ENCODE data around the gene B3GNT8.

The B3GNT8 gene

DNA sequence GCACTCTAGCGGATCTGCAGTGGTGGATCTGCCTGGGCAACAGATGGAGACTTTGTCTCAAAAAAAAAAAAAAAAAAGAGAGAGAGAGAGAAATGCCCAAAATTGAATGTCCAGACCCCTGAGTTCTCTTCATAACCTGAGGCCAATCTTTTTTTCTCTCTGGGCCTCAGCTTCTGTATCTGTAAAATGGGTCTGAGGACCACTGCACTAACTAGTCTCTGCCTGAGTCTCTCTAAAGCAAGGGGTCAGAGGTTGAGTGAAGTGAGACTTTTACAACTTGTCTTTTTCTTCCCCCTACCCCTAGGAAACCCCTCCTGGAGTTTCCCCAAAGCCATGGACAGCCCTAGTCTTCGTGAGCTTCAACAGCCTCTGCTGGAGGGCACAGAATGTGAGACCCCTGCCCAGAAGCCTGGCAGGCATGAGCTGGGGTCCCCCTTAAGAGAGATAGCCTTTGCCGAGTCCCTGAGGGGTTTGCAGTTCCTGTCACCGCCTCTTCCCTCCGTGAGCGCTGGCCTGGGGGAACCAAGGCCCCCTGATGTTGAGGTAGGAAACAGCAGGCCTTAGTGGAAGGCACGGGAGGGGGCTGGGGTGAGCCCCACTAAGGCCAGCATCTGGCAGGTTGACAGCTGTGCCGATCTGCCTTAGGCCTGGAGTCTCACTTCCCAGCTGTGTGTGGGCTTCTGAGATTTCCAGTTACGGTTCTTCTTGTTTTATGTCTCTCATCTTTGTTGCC, 49.0 kb downstream of the B3GNT8 start:
- no peak for FAIRE-seq
- no peak for DNase-seq (ENCODE audit: insufficient read length, low spot score)
- TF ChIP-seq, protein P1, sequence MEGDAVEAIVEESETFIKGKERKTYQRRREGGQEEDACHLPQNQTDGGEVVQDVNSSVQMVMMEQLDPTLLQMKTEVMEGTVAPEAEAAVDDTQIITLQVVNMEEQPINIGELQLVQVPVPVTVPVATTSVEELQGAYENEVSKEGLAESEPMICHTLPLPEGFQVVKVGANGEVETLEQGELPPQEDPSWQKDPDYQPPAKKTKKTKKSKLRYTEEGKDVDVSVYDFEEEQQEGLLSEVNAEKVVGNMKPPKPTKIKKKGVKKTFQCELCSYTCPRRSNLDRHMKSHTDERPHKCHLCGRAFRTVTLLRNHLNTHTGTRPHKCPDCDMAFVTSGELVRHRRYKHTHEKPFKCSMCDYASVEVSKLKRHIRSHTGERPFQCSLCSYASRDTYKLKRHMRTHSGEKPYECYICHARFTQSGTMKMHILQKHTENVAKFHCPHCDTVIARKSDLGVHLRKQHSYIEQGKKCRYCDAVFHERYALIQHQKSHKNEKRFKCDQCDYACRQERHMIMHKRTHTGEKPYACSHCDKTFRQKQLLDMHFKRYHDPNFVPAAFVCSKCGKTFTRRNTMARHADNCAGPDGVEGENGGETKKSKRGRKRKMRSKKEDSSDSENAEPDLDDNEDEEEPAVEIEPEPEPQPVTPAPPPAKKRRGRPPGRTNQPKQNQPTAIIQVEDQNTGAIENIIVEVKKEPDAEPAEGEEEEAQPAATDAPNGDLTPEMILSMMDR (IDR thresholded peaks at IDR 0.05; ENCODE audit: insufficient read depth, missing control alignments): no peak

DNA sequence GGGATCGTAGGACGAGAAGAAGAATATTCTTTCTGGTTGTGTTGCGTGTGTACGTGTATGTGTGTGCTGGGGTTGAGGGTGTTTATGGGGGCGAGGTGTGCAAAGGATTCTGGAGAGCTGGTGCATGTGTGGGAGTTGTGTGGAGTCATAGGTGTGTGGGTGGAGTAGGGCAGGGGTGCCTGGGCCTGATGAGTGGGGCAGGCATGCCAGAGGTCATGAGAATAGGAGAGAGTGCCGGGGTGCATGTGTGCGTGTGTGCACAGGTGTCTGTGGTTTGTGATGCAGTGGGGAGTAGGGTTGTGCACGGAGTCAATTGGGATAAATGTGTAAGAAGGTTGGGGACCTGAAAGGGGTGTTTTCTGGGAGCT, 50.2 kb downstream of the B3GNT8 start:
- DNase-seq (ENCODE audit: insufficient read length, low spot score) (no peak), FAIRE-seq (no peak)
- TF ChIP-seq, protein P1 (IDR thresholded peaks at IDR 0.05; ENCODE audit: insufficient read depth, missing control alignments): no peak

DNA sequence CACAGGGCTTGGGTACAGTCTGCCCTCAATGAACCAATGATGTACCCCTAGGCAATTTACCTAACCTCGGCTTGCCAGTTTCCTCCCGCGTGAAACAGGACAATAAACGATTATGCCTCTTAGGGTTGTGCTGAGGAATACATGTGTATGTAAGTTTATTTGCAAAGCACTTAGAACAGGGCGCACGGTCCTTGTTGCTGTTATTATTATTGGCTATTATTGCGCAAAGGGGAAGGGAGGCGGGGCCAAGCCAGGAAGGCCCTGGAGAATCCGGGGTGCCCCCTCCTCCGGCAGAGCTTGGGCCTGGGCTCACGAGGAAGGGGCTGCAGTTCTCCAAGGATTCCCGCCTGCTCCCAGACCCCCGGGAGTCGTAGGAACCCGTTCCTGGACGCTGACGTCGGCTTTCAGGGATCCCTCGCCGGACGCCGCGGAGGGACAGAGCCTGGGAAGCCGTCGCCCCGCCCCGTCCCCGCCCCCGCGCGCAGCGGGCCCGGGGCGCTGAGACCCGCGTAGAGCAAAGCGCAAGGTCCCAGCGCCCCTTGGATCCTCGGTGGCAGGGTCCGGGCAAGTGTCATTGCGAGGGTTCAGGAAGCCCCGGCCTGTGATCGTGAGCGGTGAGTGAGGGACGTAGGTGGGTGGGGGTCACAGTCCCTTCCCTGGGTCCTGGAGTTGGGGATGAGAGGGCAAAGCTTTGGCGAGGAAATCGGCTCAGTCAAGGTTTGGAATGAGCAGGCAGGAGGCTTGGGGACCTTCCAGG, 50.8 kb downstream of the B3GNT8 start, which contains the start of gene TMEM91:
TSS of gene TMEM91 (plus strand) at position 293 of the 757 bp plus-strand sequence. CDS start 1,777 bp downstream, outside the sequence.
- FAIRE-seq (no peak), DNase-seq (ENCODE audit: insufficient read length, low spot score) (no peak)
- TF ChIP-seq, protein P1 (IDR thresholded peaks at IDR 0.05; ENCODE audit: insufficient read depth, missing control alignments): no peak

All from D721Med (cell line).